HG03135 (cell line): Measurements from ENCODE around the gene APEX1.
"Not testable (repeated sequence)": the region's sequence is repeated elsewhere in the genome, so short reads cannot be mapped to it uniquely, and the experiment has no call there.

ENCODE experiments used
- ATAC-seq: cut with Tn5 transposase; IDR thresholded peaks from one replicate; pipeline ENCODE4 v1.9.1; 2021; ENCODE audit warnings: mild to moderate bottlenecking, moderate library complexity; ENCODE audit not compliant: unreplicated experiment

The APEX1 gene

GRCh38 chr14:20472536-20473169 is 17.6 kb downstream of the APEX1 start:
- ATAC-seq = no peak

DNA sequence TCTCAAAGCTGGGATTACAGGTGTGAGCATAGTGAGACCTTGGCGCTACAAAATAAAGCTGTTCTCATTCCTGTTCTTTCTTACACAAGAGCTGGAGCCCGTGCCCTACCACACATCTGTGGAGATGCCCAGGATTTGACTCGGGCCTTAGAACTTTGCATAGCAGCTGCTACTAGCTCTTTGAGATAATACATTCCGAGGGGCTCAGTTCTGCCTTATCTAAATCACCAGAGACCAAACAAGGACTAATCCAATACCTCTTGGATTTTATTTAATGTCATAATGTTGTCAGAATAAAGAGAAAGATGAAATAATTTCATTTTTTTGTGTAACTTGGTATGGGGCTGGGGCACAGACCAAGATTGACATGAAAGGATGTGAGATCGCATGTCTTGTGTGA is 21.8 kb downstream of the APEX1 start:
- no peak for ATAC-seq

GRCh38 chr14:20477211-20477876 is 22.3 kb downstream of the APEX1 start:
- ATAC-seq = no peak

DNA sequence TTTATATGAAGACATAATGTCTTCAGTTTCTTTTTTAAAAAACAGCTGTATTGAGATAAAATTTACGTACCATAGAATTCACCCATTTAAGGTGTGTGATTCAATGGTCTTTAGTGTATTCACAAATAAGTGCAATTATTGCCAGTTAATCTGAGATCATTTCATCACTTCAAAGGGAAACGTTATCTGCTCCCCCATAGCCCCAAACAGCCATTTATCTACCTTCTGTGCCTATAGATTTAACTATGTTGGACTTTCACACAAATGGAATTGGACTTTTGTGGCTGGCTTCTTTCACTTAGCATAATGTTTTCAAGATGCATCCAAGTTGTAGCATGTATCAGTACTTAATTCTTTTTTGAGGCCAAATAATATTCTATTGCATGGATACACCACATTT is 23.9 kb downstream of the APEX1 start:
- ATAC-seq = no peak

GRCh38 chr14:20482382-20482781 is 27.4 kb downstream of the APEX1 start:
- no peak for ATAC-seq

DNA sequence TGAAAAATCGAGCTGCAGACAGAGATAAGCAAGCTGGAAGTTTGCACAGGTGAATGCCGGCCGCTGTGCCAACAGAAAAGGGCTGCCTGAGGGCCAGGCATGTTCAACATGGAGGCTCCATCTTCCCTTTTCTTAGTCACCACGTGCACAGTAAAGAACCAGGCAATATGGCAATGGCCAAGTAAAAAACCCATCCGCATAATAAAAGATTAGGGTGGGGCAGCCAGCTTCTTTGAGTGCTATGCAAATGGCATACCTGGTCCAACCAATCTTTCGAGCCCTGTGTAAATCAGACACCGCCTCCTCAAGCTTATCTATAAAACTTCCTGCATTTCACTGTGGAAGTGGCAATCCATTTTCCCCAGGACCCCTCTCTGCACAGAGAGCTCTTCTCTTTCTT is 30.9 kb downstream of the APEX1 start:
- no peak for ATAC-seq

- no peak for ATAC-seq
Measured at GRCh38 chr14:20486684-20487395, 31.8 kb downstream of the APEX1 start.

DNA sequence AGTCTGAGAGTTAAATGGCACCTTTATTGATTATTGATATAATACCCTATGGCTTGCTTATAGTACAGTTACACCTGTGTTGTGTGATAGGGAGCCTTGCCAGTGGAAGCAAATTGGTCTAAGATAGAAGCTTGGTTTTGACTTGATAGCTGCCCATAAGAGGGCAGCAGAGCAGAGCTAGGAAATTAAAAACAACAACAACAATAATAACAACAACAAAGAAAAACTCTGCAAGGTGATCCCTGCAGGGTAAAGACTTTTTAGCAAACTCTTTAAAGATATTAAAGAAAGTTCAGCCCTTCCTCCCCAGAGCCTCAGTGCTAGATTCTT is 32.3 kb downstream of the APEX1 start:
- no peak for ATAC-seq

DNA sequence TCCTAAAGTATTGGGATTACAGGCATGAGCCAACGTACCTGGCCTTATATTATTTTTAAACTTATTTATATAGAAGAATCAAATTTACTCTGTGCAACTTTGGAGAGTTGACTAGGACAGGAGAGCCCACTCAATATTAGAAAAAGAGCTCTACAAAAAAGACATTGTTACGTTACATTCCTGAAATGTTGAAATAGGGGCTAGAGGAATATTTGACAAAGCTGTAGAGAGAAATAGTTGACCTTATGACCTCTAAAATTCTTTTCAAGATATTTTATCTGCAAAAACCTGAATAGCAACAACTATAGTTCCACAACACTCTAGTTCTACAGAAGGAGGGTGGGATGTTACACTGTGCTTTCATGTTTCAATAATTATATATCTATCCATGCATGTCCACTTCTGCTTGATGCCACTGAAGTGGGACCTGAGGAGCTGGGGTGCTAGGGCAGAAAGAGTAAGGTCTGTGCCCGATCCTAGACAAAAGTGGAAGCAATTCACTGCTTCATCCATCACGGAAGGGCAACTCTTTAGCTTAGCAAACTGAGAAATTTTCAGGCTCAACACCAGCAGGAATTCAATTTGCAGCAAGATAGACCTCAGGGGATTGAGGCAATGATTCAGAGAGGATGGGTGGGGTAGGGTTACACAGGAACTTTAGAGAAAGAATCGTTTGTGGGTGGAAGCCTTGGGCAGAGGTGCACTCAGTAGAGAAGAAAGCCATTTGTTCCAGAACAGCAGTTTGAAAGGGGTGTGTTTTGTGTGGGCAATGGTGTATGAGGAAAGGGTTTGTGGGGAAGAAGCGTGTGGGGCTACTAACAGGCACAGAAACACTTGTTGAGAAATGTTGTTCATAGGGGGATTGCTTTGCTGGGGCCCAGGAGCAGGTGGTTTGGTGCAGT is 34.3 kb downstream of the APEX1 start:
- peak; percentile 48 for ATAC-seq

DNA sequence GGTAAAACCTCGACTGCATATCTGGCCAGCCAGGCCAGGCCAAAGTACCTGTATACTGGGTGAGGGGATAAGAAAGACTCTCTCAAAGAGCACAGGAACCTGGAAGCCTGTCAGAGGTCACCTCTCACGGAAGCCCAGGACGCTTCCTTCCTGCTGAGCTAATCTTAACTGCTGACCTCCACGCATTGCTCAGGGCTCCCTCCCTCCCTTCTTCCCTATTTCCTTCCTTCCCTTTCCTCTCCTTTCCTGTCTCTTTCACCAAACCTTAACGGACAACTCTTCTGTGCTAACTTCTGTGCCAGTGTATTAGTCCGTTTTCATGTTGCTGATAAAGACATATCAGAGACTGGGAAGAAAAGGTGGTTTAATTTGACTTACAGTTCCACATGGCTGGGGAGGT is 35.5 kb downstream of the APEX1 start:
- ATAC-seq = no peak

DNA sequence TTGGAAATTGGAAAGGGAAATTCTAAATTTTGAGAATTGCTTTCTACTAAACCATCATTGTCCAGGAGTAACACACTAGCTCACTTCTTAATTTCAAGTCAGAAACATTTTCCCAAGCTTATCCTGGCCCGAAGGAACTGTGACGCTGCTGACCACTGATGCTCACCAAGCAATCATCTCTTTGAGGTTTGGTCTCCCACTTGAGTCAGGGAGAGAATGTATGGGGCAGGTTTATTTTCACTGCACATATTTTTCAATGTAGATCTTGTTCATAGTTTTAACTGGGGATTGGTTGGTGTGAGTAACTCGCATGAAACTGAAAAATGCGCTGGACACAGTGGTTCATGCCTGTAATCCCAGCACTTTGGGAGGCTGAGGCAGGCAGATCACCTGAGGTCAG is 37.5 kb downstream of the APEX1 start:
- no peak for ATAC-seq

DNA sequence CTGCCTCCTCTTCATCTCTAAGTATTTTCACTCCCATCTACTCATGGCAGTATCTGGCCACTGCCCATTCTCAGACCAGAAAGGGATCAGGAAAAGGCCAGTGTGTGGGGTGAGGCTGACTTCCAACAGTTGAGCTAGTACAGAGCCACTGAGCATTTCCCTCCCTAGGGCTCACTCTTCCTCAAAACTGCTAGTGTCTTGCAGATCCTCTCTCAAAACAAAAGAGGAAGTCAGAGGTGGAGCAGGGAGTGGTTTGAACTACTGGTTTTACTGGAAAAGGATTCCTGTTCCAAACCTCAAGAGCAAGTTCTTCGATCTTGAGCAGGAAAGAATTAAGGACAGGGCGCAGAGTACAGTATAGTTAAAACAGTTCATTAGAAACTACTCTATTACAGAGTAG is 38.6 kb downstream of the APEX1 start:
- no peak for ATAC-seq

DNA sequence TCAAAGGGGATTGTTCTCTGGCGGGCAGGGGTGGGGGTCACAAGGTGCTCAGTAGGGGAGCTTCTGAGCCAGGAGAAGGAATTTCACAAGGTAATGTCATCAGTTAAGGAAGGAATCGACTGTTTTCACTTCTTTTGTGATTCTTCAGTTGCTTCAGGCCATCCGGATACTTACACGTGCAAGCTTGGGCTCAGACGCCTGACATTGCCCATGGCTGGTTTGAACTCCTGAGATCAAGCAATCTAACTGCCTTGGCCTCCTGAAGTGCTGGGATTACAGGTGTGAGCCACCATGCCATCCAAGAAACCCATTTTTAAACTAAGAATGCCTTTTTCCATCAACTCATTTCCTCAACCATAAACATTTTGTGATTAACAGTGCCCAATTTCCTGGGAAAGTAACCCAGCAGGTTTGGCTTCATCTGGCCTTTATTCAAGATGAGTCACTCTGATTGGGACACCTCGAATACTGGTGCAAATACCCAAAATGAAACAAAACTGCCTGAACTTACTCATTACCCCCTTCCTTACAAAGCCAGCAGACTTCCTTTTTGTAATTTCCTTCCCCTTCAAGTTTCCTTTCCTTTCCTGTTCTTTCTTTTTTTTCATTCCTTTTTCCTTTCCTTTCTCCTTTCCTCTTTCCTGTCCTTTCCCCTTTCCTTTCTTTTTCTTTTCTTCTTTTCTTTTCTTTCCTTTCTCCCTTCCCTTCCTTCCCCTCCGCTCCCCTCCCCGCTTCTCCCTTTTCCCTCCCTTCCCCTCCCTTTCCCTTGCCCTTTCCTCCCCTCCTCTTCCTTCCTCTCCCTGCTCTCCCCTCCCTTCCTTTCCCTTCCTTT is 40.1 kb downstream of the APEX1 start:
- ATAC-seq = no peak

DNA sequence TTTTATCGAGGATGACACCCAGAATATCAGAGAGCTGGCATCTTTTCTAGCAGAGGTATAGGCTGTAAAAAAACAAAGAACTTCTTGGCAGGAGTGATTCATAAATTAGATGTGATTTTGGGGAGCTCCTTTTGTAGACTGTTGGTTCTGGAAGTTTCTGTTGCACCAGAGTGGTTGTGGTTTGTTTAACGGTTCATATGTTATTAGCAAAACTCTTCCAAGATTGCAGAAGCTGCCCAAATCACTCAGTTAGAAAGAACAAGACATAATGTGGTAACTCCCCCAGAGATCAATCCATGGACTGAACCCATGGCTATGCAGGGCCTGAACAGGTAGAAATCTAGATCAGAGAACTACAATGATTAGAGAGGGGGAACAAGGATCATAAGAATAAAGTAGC is 43.6 kb downstream of the APEX1 start:
- no peak for ATAC-seq

- no peak for ATAC-seq
Measured at GRCh38 chr14:20499108-20499507, 44.1 kb downstream of the APEX1 start.

GRCh38 chr14:20499881-20500280 is 44.9 kb downstream of the APEX1 start:
- no peak for ATAC-seq

DNA sequence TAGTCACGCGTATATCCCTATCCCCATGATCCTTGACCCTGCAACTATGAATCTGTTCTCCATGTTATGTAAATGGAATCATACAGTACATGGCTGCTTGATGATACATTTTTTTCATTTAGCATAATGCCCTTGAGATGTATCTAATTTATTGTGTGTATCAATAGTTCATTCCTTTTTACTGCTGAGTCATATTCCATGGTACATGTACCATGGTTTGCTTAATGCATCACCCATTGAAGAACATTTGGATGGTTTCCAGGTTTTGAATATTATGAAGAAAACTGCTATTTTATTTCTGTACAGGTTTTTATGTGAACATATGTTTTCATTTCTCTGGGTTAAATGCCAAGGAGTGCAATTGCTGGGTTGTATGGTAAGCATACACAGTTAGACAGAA is 46.3 kb downstream of the APEX1 start:
- no peak for ATAC-seq

- ATAC-seq = no peak
Measured at GRCh38 chr14:20503898-20504297, 48.9 kb downstream of the APEX1 start.

- ATAC-seq = not testable (repeated sequence)
Measured at GRCh38 chr14:20506276-20506675, 51.2 kb downstream of the APEX1 start.

DNA sequence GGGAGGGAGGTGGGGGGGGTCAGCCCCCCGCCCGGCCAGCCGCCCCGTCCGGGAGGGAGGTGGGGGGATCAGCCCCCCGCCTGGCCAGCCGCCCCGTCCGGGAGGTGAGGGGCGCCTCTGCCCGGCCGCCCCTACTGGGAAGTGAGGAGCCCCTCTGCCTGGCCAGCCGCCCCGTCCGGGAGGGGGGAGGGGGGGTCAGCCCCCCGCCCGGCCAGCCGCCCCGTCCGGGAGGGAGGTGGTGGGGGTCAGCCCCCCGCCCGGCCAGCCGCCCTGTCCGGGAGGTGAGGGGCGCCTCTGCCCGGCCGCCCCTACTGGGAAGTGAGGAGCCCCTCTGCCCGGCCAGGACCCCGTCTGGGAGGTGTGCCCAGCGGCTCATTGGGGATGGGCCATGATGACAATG is 51.7 kb downstream of the APEX1 start:
- not testable (repeated sequence) for ATAC-seq
